HEK293T (cell line): Measurements from ENCODE around the gene CLEC6A.

Source experiments
- ARNT ChIP-seq: fragments of 450-650 bp; IDR thresholded peaks from 2 replicates; pipeline ENCODE4 v1.6.1; 2017; ENCODE audit warnings: mild to moderate bottlenecking
- BHLHE40 ChIP-seq: fragments of 450-650 bp; IDR thresholded peaks from 2 replicates; pipeline ENCODE4 v1.6.1; 2016; ENCODE audit warnings: mild to moderate bottlenecking, moderate library complexity, borderline replicate concordance
- CTBP1 ChIP-seq: fragments of 450-650 bp; IDR thresholded peaks from 2 replicates; pipeline ENCODE4 v1.6.1; 2016; ENCODE audit warnings: borderline replicate concordance
- ELF4 ChIP-seq: fragments of 450-650 bp; IDR thresholded peaks from 2 replicates; pipeline ENCODE4 v1.6.1; 2017; ENCODE audit warnings: antibody characterized with exemption
- FOXK2 ChIP-seq: fragments of 450-650 bp; IDR thresholded peaks from 2 replicates; pipeline ENCODE4 v1.6.1; 2016; ENCODE audit warnings: mild to moderate bottlenecking
- FOXM1 ChIP-seq: fragments of 450-650 bp; IDR thresholded peaks from 2 replicates; pipeline ENCODE4 v1.6.1; 2017; ENCODE audit warnings: mild to moderate bottlenecking, borderline replicate concordance
- L3MBTL2 ChIP-seq: fragments of 450-650 bp; conservative IDR thresholded peaks from 2 replicates; pipeline ENCODE4 v1.6.1; 2016; ENCODE audit warnings: mild to moderate bottlenecking
- LEF1 ChIP-seq: fragments of 450-650 bp; IDR thresholded peaks from 2 replicates; pipeline ENCODE4 v1.6.1; 2017; ENCODE audit warnings: mild to moderate bottlenecking, borderline replicate concordance
- SP1 ChIP-seq: fragments of 450-650 bp; IDR thresholded peaks from 2 replicates; pipeline ENCODE4 v1.6.1; 2017
- SUZ12 ChIP-seq: fragments of 450-650 bp; IDR thresholded peaks from 2 replicates; pipeline ENCODE4 v1.6.1; 2016; ENCODE audit warnings: mild to moderate bottlenecking
- TARDBP ChIP-seq: fragments of 450-650 bp; IDR thresholded peaks from 2 replicates; pipeline ENCODE4 v1.6.1; 2016
- ZNF384 ChIP-seq: fragments of 450-650 bp; IDR thresholded peaks from 2 replicates; pipeline ENCODE4 v1.6.1; 2016
- TF ChIP-seq, protein P1 (sequence below): fragments of 450-650 bp; IDR thresholded peaks from 2 replicates; pipeline ENCODE4 v1.6.1; 2016

DNA sequence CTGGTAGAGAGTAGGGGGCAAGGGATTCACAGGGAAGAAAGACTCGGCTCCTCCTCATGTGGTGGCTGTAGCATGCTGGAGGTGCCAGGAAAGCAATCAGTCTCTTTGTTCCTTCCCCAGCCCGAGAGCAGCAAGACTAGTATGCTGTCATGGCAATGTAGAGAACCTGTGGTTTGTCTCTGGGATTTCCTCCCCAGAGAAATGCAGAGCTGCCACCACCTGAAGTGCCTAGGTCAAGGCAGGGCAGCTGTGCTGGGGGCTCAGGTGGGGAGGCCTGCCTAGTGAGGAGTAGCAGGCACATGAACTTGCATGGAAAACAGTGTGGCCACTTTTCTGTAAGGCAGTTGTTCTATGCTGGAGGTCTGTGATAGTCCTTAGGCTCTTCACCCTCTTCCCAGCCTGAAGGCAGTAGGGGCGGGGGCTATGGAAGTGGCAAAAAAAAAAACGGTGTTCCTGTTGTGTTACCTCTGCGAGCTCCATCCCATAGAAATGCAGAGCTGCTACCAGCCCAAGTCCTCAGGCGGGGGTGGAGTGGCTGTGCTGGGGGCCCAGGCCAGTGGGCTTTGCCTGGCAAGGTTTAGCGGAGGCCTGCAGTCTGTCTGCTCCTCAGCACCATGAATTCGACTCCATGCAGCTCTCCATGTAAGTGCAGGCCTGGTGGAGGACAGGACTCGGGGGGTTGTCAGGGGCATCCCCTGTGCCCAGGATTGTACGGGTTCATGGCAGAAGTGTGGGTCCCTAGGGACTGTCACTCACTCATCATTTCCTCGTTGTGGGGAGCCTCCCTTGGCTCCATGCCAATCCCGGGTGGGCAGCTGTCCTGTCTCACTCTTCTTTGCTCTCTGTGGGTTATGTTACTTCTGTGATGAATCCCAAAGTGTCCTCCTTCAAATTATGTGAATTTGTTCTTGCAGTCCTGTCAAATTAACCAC is 53.4 kb downstream of the CLEC6A start:
- TF ChIP-seq ZNF384 (no peak), ARNT (no peak), CTBP1 (no peak), SP1 (no peak), FOXM1 (no peak), ELF4 (no peak), L3MBTL2 (no peak), BHLHE40 (no peak), SUZ12 (no peak), LEF1 (no peak), FOXK2 (no peak), TARDBP (no peak)
- TF ChIP-seq, protein P1, sequence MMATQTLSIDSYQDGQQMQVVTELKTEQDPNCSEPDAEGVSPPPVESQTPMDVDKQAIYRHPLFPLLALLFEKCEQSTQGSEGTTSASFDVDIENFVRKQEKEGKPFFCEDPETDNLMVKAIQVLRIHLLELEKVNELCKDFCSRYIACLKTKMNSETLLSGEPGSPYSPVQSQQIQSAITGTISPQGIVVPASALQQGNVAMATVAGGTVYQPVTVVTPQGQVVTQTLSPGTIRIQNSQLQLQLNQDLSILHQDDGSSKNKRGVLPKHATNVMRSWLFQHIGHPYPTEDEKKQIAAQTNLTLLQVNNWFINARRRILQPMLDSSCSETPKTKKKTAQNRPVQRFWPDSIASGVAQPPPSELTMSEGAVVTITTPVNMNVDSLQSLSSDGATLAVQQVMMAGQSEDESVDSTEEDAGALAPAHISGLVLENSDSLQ = no peak
